NCI-H1417 (cell line): Measurements from ENCODE around the gene DDX42.
A peak's percentile ranks its signal among the peaks of the same experiment; 100 is the strongest.

Experiments
- DNase-seq, 3 experiments: peaks; one replicate each; lab custom pipeline; 2025; lab: John Stamatoyannopoulos, UW

DDX42 gene

DNA sequence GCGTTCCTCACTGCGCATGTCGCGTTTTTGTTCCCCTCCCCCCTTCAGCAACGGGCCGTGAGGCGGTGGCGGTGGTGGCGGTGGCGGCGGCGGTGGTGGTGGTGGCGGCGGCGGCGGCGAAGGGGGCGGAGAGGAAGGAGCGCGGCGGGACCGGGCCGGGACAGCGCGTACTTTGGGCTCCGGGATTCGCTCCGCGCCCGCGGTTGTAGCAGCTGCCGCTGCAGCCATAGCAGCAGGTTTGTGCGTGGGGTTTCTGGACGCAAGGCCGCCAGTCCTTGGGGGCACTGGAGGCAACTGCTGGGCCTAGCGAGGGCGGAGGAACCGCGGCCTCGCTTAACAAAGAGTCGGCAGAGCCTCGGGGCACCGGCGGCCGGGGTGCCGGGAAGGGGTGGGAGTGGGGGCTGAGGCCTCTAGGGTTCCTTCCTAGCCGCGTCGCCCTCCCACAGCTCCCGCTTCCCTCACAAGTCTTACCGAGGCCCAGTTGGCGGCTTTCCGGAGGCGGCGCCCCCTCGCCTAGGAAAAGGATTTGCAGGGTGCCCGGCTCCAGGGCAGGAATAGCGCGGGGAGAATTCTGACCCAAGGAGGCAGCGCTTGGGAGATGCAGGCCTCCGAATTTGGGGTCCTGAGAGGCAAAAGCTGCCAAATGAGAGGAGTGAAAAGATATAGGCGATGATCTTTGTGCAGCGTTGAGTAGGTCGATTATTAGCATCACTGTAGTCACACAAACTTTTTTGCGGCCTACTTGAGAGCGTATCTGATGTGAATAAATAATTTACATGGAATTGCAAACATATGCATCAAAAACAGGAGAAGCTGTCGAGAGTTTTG is at the start of gene DDX42:
Gene DDX42, plus strand, starts transcription at position 30 of the 828 bp plus-strand sequence. CDS start 12,880 bp downstream, outside the sequence.
- peak; percentile 22 to 81 (median 79) for DNase-seq

DNA sequence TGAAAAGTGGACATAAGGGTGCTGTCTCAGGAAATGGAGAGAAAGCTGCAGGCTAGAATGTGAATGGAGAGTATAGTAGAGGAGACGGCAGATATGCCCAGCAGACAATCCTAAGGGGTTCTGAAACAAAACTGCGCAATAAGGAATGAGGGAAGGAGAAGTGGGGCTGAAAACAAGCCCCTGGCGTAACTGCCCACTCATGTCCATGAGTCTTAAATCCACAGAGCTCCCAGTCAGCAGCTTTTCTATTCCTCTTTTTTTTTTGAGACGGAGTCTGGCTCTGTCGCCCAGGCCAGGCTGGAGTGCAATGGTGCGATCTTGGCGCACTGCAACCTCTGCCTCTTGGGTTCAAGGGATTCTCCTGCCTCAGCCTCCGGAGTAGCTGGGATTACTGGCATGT is 38.3 kb upstream of the DDX42 start:
- no peak for DNase-seq

DNA sequence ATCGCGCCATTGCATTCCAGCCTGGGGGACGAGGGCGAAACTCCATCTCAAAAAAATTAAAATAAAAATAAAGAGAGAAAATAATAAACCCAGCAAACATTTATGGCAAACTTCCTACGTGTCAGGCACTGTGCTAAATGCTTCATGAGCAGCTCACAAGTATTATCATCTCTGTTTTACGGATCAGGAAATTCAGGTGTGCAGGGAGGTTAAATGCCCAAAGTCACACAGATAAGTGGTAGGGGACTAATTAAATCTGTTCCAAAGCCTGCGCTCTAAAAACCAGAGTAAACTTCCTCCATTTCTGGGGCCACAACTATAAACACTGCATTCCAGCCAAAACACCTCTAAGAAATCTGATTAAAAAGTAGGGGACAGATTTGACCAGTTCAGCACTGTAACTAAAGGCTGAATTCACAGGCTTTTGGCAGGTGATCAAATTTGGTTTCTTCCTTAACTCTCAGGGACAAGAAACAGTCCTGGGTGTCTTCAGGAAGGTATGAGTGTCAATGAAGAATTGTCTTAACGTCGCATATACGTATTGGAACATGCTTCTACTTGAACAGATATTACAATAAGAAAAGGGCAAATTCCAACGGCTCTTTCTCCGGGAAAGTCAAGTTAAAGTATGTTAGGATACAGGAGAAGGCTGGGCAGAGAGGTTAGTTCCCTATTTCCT is 33.4 kb upstream of the DDX42 start:
- peak in 2 of 3 experiments; percentile 20 to 59 for DNase-seq

- DNase-seq: peak in 1 of 3 experiments; percentile 34
Observed at GRCh38 chr17:63741143-63741407, 32.9 kb upstream of the DDX42 start.

- DNase-seq: peak; percentile 98 to 99 (median 98)
Observed at GRCh38 chr17:63741408-63742173, 32.4 kb upstream of the DDX42 start, which contains the start of gene STRADA. Gene STRADA, minus strand, starts transcription at chr17:63741799. Its CDS starts 13,430 bp downstream, at chr17:63728369.

GRCh38 chr17:63751806-63752205 is 22.2 kb upstream of the DDX42 start:
- DNase-seq: no peak

- DNase-seq: no peak
Observed at GRCh38 chr17:63752707-63753106, 21.3 kb upstream of the DDX42 start.

DNA sequence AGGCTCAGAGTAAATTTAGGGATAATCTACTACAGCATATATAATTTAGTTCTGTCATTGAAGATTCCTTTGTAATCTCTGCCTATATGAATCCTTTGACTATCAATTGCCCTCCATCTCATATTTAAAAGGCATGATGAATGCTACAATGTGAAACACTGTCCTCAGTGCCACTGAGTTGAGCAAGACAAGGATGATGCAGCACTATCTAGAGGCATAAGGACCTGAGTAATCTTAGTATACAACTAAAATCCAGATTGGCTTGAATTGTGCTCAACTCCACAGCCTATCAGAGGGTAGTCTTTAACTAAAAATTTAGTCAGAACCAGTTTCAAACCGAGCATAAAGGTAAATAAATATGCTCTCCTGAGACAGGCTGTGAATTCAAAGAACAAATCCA is 20.8 kb upstream of the DDX42 start:
- DNase-seq: no peak

- DNase-seq: no peak
Observed at GRCh38 chr17:63754046-63754445, 19.9 kb upstream of the DDX42 start.

GRCh38 chr17:63758428-63758827 is 15.5 kb upstream of the DDX42 start:
- no peak for DNase-seq

DNA sequence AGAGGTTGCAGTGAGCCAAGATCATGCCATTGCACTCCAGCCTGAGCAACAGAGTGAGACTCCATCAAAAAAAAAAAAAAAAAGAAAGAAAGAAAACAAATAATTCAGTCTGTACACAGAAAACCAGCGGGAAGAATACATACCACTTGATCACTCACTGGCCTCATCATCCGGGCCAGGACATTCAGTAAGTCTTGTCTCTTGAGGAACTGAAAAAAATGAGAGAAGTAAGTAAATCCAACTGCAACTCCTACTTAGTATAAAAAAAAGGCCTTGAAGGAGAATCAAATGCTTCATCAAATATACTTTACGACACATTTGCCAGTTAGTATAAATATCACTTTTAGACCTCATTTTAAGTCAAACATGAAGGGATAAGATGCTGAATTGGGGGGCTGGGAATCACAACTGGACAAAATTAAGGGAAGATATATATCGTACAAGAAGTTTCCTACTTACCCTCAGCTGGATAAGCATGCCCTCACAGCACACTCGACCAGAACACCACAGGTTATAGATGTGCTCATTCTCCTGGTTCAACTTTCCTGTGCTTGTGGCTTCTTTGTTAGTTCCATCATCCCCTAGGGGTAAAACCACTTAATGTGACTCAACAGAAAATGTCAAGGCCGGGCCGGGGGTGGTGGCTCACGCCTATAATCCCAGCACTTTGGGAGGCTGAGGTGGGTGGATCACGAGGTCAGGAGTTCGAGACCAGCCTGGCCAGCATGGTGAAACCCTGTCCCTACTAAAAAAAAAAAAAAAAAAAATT is 13.0 kb upstream of the DDX42 start:
- no peak for DNase-seq

GRCh38 chr17:63762161-63763078 is 11.6 kb upstream of the DDX42 start:
- DNase-seq: no peak

GRCh38 chr17:63764716-63765115 is 9.3 kb upstream of the DDX42 start:
- no peak for DNase-seq

DNA sequence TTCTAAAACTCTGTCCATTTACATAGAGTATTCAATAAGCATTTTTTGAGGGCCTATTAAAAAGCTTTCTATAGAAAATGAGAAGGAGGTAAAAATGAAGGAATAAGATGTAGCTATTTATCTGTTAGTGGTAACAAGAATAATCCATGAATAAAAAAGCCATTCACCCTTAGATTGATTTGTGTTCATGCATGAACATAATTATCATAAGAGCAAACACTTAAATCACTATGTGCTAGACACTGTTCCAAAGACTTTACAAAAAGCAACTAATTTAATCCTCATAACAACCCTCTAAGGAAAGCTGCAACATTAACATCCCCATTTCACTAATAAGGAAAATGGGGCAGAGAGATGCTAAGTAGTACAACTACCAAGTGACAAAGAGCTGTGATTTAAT is 7.2 kb upstream of the DDX42 start:
- no peak for DNase-seq

DNA sequence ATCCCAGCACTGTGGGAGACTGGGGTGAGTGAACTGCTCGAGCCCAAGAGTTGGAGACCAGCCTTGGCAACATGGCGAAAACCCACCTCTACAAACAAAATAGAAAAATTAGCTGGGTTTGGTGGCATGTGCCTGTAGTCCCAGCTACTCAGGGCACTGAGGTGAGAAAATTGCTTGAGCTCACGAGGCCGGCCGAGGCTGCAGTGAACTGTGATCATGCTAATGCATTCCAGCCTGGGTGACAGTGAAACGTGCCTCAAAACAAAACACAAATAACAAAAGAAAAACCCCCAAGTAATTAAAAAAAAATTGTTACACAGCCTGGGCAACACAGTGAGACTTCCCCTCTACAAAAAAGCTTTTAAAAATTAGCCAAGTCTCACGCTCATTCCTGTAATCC is 5.5 kb upstream of the DDX42 start:
- no peak for DNase-seq

DNA sequence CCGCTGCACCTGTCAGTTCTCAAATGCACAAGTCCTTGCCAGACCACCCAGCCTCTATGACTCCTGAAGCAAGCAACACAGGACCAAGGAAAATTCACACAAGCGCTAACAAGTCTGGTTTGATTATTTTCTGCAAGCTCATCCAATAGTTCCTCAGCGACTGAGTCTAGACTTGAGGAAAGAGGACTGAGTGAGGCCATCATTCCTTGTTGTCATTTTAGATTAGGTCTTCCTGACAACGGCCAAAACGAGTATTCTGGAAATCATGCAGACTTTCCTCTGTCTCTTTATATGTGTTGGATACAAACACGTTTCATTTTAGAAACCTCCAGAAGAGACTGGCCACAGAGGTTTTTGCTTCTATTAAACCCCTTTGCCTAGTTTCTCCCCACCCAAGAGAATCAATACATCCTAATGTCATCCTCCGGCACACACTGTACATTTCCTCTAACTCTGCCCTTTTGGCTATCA is 1.1 kb upstream of the DDX42 start:
- peak in 2 of 3 experiments; percentile 30 to 63 for DNase-seq

- DNase-seq: peak; percentile 98 to 100 (median 98)
Observed at GRCh38 chr17:63773272-63774140, 464 bp upstream of the DDX42 start, which contains the start of gene CCDC47. Gene CCDC47, minus strand, starts transcription at chr17:63773597. Its CDS starts 7,422 bp downstream, at chr17:63766175.

DNA sequence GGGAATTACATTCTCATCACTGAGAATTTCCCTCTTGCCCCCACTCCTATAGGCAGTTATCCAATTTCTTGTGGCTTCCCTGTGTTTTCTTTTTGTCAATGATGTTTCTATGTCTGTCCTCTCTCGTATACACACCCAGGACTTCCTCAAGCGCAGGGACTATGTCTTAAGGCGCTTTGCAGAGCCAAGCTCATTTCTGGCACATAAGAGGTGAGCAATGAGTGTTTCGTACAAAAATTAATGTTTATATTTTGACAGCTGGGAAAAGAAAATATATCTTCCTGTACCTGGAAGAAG is 947 bp downstream of the DDX42 start:
- DNase-seq: no peak

- no peak for DNase-seq
Observed at GRCh38 chr17:63775420-63775819, 1.4 kb downstream of the DDX42 start.

GRCh38 chr17:63780507-63780906 is 6.5 kb downstream of the DDX42 start:
- no peak for DNase-seq
